Upper lobe of left lung (tissue), 4 donors: Measurements from ENCODE around the gene FOXN1.

Experiments
- CTCF ChIP-seq, 6 experiments: fragments of 450-650 bp in 4 of 6; fragments of 200-600 bp in 2 of 6; sonication (generic) in 2 of 6; IDR thresholded peaks; one replicate each; pipeline ENCODE4 v1.5.1; 2016 to 2019; ENCODE audit warnings: antibody characterized with exemption in 6 of 6
- POLR2A ChIP-seq, 4 donors: fragments of 450-650 bp; IDR thresholded peaks; one replicate each; pipeline ENCODE4 v1.5.1; 2016 to 2017; ENCODE audit warnings: antibody characterized with exemption in 4 of 4, mild to moderate bottlenecking in 2 of 4
- POLR2AphosphoS5 ChIP-seq, 2 donors: sonication (generic); formaldehyde crosslinking; IDR thresholded peaks; one replicate each; pipeline ENCODE4 v1.5.1; 2017; ENCODE audit warnings: antibody characterized with exemption in 2 of 2

DNA sequence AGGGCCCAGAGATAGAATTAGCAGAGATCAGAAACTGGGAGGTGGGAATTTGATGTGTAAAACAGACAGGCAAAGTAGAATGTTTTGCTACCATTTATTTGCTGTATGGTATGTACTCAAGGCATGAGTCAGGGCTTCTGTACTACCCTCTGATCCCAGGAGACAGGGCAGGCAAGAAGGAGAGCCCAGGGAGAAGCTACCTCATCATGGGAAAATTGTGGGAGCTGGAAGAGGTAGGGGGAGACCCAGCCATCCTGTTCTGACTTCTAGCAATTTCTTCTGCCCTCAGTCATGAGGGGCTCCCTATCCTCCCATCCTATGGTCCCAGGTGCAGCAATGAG is 66.9 kb downstream of the FOXN1 start:
- TF ChIP-seq CTCF (IDR thresholded peaks at IDR 0.05) (no peak), POLR2A (IDR thresholded peaks at IDR 0.05) (no peak), POLR2AphosphoS5 (IDR thresholded peaks at IDR 0.05) (no peak)
